Activated T-cell treated with anti-CD3 and anti-CD28 coated beads, Interleukin-2, amount 50 U/mL, for 4 hours (primary cell): ENCODE data around the gene FAM210A. TPM values are rescaled to one million over a fixed set of nuclear protein-coding genes. Genes with fewer than 3 reads are reported as not detected.

Source experiments
- ATAC-seq, 2 donors: fragments of 200-7000 bp; cut with Tn5 transposase; one replicate each; pipeline ENCODE4 v1.10.0; 2021
- DNase-seq: peaks from one replicate; pipeline ENCODE4 v3.0.0-alpha.2; 2020
- H3K27me3 Mint-ChIP-seq: one replicate; pipeline ENCODE4 v1.8.0; 2021; ENCODE audit warnings: low read depth, mixed read lengths
- H3K36me3 Mint-ChIP-seq: one replicate; pipeline ENCODE4 v1.8.0; 2022; ENCODE audit warnings: mixed read lengths; ENCODE audit not compliant: insufficient read depth
- H3K4me1 Mint-ChIP-seq: one replicate; pipeline ENCODE4 v1.8.0; 2021; ENCODE audit warnings: low read depth, mixed read lengths
- H3K4me3 Mint-ChIP-seq: one replicate; pipeline ENCODE4 v1.8.0; 2021; ENCODE audit warnings: mild to moderate bottlenecking, moderate library complexity, mixed read lengths
- H3K9me3 Mint-ChIP-seq: one replicate; pipeline ENCODE4 v1.8.0; 2021; ENCODE audit warnings: mixed read lengths
- total RNA-seq, 3 donors: library from RNA; stranded (reverse); gene quantifications; one replicate each; pipeline ENCODE4 v1.2.1, GENCODE V29; 2021

The FAM210A gene
- total RNA-seq, 3 donors from 2014 or later, result 24.6 to 32.9 (median 28.6) TPM

- peaks cover 47% of the 10 kb centered on the region for H3K4me1 Mint-ChIP-seq
- H3K4me3 Mint-ChIP-seq, result no peak overlapping the region
- no peaks in the 10 kb centered on the region for H3K9me3 Mint-ChIP-seq
- peaks cover 2% of the 10 kb centered on the region for H3K36me3 Mint-ChIP-seq
- ATAC-seq, result no peak
- no peak for DNase-seq
- no peaks in the 10 kb centered on the region for H3K27me3 Mint-ChIP-seq
Observed at GRCh38 chr18:13617826-13618515, 108.4 kb downstream of the FAM210A start.

DNA sequence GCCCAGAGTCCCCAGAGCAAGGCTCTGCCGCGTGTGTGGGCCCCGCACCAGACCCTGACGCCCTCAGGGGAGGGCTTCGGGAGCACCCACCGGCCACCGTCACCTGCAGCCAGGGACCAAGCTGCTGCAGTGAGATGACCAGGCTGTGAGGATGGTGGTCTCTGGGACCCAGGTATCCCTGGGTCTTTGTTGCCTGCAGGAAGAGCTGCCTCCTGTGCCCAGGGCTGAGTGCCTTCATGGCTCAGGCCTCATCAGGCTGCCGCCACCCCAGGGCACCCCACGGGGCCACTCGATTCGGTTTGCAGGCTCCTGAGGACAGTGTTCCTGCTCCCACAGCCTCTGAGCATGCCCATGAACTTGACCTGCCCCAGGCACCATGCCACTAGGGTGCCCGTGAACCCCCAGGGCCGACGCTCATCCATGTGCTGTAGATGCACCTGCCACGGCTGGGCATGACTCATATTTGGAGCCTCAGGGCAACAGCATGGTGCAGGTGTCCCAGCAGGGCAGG is 109.8 kb downstream of the FAM210A start:
- H3K4me3 Mint-ChIP-seq, result no peak overlapping the region
- H3K36me3 Mint-ChIP-seq, result no peaks in the 10 kb centered on the region
- DNase-seq, result no peak

DNA sequence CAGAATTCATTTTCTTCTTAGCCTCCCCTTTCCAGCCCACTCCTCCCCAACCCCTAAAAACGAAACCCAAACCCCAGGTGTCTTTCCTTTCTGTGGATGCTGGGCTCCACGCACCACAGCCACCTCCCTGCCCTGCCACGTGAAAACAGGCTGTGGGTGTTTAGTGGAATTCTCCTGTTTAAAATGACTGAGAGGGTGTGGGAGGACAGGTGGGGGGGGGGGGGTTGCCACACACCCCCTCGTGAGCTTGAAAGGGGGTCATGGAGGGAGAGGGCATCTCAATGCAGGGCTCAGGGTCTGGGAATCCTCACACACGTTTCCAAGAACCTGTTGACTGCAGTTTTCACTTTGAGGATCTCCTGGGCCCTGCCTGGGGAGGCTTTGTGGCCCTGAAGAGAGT is 110.3 kb downstream of the FAM210A start:
- H3K4me1 Mint-ChIP-seq, result peaks cover 67% of the 10 kb centered on the region
- ATAC-seq (no peak), DNase-seq (no peak)
- H3K9me3 Mint-ChIP-seq, result no peaks in the 10 kb centered on the region
- peak overlapping the region; percentile 49 for H3K4me3 Mint-ChIP-seq
- no peaks in the 10 kb centered on the region for H3K36me3 Mint-ChIP-seq
- no peaks in the 10 kb centered on the region for H3K27me3 Mint-ChIP-seq

More for the DNA sequence above, 109.8 kb downstream of the FAM210A start:
- H3K27me3 Mint-ChIP-seq, result no peaks in the 10 kb centered on the region
- H3K9me3 Mint-ChIP-seq, result no peaks in the 10 kb centered on the region
- no peak for ATAC-seq
- peaks cover 61% of the 10 kb centered on the region for H3K4me1 Mint-ChIP-seq

DNA sequence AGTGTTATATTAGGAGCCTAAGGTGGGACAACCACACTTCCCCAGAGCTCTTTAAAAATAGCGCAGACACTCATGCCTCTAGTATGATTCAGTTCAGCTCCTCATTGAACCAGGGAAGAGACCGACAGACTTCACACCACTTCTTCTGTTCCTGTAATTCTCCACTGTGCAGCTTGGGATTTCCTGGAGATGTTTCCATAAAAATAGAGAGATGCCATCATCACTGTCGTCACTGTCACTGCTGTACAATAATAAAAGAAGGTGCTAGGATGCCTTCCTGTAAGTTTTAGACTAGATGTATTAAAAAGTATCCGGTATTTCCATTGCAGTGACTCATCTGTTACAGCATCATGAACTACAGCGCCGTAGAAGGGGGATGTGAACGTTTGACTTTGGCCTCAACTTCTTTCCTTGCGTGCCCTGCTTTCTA is 110.9 kb downstream of the FAM210A start:
- Mint-ChIP-seq H3K9me3 (no peaks in the 10 kb centered on the region), H3K27me3 (no peaks in the 10 kb centered on the region), H3K4me3 (peak overlapping the region; percentile 68), H3K36me3 (no peaks in the 10 kb centered on the region), H3K4me1 (peaks cover 71% of the 10 kb centered on the region)
- ATAC-seq, result peak in 1 of 2 donors; percentile 16
- DNase-seq, result no peak

GRCh38 chr18:13614641-13615288 is 111.6 kb downstream of the FAM210A start:
- Mint-ChIP-seq H3K4me3 (peak overlapping the region; percentile 68), H3K27me3 (no peaks in the 10 kb centered on the region), H3K9me3 (no peaks in the 10 kb centered on the region), H3K36me3 (no peaks in the 10 kb centered on the region), H3K4me1 (peaks cover 72% of the 10 kb centered on the region)
- ATAC-seq (no peak), DNase-seq (peak; percentile 30)

DNA sequence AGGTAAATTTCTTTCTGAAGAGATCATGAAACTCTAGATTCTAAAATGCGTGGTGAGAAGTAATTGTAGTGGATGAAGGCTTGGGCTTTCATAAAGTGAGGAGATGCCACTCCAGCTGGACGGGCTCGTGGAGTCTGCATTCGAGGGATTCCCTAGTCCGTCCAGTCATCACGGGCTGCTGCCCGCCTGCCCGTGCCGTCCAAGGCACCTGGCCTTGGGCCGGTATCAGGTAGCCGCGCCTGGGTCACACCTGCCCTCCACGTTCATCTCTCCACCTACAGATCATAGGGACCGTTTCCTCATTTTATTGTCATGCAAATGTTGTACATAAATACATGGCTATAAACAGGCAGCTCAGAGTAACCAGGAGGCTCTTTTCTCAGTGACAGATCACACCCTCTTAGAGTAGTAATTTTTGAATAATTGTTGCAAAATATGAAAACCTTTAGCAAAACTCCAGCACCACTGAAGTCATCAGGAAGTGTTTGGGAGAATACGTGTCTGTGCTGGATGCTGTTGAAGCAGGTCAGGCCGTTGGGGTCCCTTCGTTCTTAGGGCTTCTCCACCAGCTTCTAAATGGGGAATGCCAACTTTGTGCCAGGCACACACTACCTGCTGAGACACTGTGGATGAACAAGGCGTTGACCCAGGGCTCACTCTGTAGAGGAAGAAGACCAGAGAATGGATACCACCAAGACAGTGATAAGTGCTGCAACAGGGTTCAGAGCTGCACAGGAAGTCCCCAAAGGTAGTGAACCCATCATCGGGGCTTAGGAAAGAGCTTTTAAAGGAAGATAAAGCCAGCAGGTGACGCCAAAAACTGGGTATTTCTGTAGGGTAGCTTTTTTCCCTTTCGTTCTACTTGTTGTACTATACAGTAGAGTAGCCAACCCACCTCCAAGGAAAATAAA is 112.5 kb downstream of the FAM210A start:
- H3K4me3 Mint-ChIP-seq, result peak overlapping the region; percentile 79
- ATAC-seq (no peak), DNase-seq (no peak)

More for the DNA sequence above, 112.5 kb downstream of the FAM210A start:
- Mint-ChIP-seq H3K27me3 (no peaks in the 10 kb centered on the region), H3K4me1 (peaks cover 81% of the 10 kb centered on the region), H3K9me3 (no peaks in the 10 kb centered on the region), H3K36me3 (no peaks in the 10 kb centered on the region)

Other genes with a start within 250 kb of the FAM210A start
- 10 to 100 TPM; 58.6 to 68.2 (median 58.8) TPM for gene RNMT, start 115 bp upstream of the FAM210A start, total RNA-seq
- gene MC5R, start 97.6 kb upstream of the FAM210A start, total RNA-seq, result not detected
- gene MC2R, start 189.0 kb upstream of the FAM210A start, total RNA-seq, result not detected